HG03066 (cell line): ENCODE measurements around the gene RXRG.

Experiments used
- ATAC-seq: cut with Tn5 transposase; IDR thresholded peaks from one replicate; pipeline ENCODE4 v1.9.1; 2021; ENCODE audit warnings: low read depth; ENCODE audit not compliant: unreplicated experiment

RXRG gene

GRCh38 chr1:165376041-165376810 is 68.7 kb downstream of the RXRG start:
- ATAC-seq = no peak

- ATAC-seq = no peak
Observed at GRCh38 chr1:165375623-165376022, 69.3 kb downstream of the RXRG start.

DNA sequence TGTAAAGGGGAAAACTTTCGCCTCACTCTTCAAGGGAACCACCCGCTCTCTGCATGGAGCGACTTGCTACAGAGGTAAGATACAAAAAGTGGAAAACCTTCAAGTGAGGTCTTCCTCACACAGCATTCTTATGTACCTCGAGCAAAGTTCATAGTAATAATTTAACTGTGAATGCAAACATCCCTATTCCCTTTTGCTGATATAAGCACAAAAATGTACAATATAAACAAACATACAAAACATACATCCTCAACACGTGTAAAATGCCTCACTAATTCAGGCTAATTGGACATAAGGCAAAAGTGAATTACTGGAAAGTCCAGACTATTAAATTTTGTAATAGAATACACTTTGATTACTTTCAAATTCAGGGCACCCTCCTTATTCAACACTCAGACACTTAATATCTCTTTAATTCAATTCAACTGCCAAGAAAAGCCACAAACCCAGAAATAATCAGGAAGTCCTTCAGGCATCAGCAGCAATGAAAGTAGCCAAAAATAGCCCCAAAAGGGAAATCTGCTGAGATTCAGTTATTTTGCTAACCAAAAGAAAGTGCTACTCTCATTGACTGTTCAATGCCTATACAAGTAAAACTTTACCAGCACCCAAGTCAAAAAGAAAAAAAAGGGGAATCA is 73.2 kb downstream of the RXRG start:
- ATAC-seq = no peak

DNA sequence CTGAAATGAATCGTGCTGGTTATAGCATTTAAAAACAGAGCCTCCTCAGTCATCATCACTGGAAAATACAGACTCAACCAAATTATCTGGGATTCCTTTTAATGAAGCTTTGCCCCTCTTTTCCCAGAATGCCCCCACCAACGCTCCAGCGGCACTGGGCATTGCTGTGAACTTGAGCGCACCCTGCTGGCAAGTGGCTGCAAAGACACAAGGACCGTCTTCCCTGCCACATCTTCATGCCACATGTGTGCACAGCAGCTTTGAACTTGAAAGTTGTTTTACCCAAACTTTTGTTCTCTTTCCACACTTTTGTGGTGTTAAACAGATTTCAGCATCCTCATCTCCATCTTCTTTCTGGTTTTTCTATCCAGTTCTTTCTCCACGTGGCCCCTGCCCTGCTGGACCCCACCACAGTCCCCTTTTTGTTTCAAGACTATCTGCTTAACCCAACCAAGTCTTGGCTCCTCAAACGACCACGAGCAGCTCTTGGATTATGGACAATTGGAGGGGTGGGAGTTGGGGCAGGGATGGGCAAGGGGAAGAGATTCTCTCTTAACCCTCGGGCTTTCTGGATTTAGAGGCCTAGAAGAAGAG is 75.6 kb downstream of the RXRG start:
- no peak for ATAC-seq

DNA sequence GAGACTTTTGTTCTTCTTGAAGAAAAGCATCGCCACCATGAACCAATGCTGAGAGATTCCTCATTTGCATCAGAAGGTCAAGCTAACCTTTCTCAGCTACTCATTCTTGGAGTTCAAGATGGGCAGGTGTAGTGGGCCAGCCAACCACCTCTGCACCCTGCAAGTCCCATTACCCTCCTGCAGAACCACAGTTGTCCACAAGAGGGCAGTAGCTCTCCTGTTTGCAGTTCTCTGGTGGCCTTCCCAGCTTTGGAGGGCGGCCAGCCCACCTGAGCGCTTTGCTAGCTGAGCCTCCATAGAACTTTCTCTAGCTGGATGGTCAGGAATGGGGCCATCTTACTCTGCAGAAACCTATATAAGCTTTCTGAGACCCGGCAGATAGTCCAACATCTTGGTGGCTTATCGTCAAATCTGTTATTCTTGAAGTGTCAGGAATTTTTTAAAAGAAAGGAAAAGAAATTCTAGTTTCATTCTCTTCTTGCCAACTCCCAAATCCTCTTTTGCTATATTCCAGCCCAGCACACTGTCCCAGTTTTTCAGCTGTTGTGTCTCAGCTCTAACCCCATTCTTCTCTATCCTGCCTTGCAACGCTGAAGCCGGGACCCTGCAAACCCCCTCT is 77.4 kb downstream of the RXRG start:
- ATAC-seq = no peak

DNA sequence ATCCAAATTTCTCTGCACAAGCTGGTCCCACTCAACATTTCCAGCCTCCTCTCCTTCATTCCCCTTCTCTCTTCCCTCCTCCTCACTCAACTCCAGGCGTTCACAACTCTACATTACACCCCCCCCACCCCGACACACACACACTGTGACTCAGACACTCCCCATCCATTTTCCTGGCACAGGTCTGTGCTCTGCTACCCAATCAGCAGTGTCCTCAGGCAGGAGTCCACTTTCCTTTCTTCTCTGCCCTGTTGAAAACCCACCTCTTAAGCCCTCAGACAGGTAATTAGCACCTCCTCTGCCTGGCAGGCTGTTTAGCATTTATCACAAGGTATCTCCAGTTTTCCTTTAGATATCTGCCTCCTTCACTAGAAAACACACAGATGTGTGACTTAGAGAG is 79.6 kb downstream of the RXRG start:
- ATAC-seq = no peak

DNA sequence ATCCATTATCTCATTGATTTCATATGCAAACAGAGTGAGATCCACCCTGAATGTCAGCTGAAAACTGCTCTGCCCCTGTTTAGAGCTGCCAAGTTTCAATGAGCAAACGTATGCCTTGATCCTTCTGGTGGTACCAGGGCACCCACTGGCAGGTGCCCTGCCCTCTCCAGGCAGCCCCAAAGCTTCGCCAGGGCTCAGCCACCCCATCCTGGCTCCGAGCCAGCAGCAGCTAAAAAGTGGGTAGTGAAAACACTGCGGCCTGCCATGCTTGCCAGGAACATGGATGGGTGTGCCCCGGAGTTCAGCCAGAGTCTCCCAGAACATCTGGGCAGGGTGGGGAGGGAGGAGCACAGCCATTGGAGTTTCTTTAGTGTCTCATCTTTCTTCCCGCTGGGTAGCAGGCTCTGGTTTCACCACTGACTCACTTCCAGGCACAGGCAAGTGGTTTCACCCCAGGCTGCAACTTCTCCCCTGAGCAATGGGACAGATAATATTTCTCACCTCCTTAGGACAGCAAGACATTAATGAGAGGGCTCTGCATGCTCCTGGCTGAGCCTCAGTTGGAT is 80.3 kb downstream of the RXRG start:
- ATAC-seq = no peak

GRCh38 chr1:165356876-165357275 is 88.0 kb downstream of the RXRG start:
- ATAC-seq = no peak

DNA sequence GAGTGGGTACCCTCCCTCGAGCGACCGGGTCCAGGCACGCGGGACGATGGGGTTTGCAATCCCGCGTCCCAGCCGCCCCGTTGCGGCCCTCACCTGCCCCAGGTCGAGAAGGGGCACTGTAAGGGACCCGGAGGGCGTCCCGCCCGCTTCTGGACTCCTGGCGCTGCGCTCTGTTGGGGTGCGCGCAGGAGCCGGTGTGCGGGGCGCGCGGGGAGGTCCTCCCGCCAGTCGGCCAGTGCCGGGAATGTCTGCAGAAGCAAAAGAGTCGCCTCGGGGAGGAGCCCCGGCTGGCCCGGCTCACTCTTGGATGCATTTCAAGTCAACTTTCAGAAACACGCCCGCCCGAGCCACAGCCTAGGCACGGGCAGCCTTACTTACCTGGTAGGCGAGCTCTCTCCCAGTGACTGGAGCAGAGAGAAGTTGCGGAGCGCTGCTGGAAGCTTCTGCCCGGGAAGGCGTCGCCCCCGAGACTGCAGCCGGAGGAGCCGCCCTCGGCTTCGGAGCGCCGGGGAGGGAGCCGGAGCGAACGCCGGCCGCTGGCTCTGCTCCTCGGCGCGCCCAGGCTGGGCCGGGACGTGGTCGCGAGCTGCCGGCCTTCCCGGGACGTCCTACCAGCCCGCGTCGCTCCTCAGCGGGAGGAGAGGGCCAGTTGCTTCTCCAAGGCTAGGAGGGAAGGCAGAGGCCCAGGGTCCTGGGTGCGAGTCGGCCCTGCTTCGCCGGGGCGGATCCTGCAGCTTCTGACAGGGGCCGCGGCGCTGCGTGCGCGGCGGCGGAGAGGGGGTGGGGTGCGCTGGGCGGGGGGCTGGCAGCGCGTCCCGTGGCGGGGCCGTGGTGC is 88.7 kb downstream of the RXRG start, which contains the start of gene LMX1A:
Gene LMX1A (minus strand): TSS at position 739 of the 835 bp plus-strand sequence. CDS start 1,156 bp downstream, outside the sequence.
- no peak for ATAC-seq

DNA sequence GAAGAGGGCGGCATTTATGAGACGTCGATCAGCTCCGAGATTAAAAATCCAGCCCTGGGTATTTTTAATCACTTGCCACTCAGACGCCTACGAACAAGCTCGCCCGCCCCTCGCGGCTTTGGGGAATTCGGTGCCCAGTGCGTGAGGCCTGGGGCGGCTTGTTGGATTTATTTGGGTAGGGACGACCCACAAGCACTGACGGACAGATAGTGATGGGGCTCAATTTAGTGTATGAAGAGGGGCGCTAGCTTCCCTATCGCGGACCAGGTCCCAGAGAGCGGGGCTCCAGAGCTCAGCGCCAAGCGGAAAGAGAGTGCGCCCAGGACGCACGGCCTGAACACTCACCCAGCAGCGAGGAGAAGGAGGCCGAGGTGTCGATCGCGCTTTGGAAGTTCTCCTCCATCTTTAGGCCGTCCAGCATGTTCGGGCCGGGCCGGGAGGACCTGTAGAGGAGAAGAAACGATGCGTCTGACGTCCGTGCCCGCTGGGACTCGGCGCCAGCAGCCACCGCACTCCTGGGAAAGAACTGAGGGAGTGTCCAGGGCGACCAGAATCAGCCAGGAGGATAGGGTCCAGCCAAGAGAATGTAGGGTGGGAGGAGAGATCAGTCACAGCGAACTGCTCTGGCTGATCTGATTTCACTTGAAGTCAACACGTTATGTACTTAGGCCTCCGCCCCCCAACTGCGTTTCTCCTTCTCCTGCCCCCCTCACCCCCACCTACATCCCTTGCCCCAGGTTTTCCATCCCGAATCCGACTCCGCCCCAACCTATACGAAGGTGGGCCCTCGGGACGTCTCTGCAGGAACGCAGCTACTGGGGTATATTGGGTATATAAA is 89.6 kb downstream of the RXRG start:
- no peak for ATAC-seq

GRCh38 chr1:165354739-165355138 is 90.2 kb downstream of the RXRG start:
- no peak for ATAC-seq

DNA sequence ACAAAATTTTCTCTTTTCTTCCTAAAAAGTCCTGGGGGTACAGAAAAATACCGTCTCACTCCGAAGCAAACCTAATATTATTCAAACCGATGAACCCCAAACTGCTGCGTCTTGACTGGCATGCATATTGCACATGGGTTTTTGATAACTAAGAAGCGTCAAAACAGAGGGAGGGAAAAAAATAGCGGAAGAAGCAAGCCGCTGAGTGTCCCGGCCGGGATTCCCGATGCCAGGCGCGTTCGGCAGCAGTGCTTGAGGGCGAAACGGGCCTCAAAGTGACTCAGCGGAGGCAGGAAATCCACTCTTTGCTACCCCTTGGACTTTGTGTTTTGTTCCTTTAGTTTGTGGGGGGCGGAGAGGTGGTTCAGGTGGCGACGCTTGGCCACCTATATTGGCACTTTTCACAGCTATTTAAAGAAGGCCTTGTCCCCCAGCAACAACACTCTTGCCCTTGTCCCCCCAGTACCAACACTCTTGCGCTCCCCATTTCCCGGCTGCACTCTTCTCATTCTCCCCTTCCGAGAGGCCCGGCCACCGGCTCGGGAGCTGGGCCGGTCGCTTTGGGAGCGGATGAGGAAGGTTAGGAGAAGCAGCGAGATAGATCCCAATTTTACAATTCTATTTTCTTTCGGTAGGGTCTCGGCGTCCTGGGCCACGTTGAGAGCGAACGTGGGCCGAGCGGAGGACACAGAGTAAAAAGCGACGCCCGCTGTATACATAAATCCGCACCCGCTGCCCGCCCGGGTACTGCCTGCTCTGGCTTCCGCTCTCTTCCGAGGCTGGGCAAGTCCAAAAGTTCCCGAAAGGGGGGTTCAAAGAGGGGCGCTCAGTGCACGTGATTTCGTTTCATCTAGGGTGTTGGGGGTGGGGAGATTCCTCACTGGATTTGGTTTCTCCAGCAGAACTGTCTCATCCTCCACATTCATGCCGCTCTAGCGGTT is 90.9 kb downstream of the RXRG start:
- no peak for ATAC-seq

GRCh38 chr1:165352442-165353293 is 92.3 kb downstream of the RXRG start:
- no peak for ATAC-seq

- ATAC-seq = no peak
Observed at GRCh38 chr1:165351863-165352441, 93.0 kb downstream of the RXRG start.
